NCI-H2081 treated with DMSO at 0.1 percent for 48 hours (cell line): Measurements from ENCODE around the gene DHRS7B.

Experiments
- DNase-seq: peaks from one replicate; lab custom pipeline; 2025; lab: John Stamatoyannopoulos, UW

Gene DHRS7B

DNA sequence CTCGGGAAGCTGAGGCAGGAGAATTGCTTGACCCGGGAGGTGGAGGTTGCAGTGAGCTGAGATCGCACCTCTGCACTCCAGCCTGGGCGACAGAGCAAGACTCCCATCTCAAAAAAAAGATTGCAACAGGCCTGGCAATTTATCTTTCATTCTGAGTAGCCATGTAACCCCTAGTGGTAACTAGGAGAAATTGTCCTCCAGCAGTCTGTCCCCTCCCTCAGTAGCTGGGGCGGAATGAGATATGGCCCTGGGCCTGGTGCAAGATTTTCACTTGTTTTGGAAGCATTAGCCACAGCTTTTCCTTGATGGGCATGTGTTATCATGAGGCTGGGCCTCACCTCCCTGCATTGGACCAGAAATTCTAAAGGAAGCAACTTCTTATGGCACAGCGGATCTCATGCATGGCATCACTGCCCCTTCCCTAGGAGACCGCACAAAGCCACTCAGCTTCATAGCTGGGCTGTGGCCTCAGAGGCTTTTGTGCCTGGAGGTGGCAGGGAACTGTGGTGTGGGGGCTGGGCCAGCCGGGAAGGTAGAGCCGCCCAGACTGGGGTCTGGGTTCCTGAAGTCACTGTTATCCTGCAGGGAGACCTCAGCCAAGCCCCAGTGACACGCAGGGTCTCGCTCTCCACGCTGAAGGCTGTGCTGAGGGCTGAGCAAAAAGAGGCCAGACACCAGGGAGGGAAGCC, 113.1 kb downstream of the DHRS7B start:
- no peak for DNase-seq

- no peak for DNase-seq
Observed at GRCh38 chr17:21240369-21241055, 113.7 kb downstream of the DHRS7B start.
